Liver (tissue), 9 donors: Measurements from ENCODE around the gene EBF3. TPM values are rescaled to one million over a fixed set of nuclear protein-coding genes. Genes with fewer than 3 reads are reported as not detected.

ENCODE experiments used
- DNase-seq: peaks from one replicate; pipeline ENCODE4 v3.0.0-alpha.2; 2017; ENCODE audit warnings: low spot score
- H3K27ac ChIP-seq, 2 donors: one replicate each; pipeline ENCODE4 v1.7.0; 2013; ENCODE audit warnings: inconsistent platforms in 2 of 2, low read length in 2 of 2, control low read depth in 1 of 2, low read depth in 1 of 2, mild to moderate bottlenecking in 1 of 2
- H3K27me3 ChIP-seq, 4 donors: one replicate each; pipeline versions ENCODE4 v1.6.1 to v1.7.0; 2013; ENCODE audit warnings: low read length in 3 of 4, inconsistent platforms in 1 of 4, mild to moderate bottlenecking in 1 of 4, moderate library complexity in 1 of 4; ENCODE audit not compliant: control insufficient read depth in 4 of 4, insufficient read depth in 4 of 4
- H3K36me3 ChIP-seq, 4 donors: one replicate each; pipeline versions ENCODE4 v1.6.1 to v1.7.0; 2013; ENCODE audit warnings: low read length in 3 of 4, mild to moderate bottlenecking in 3 of 4, low read depth in 1 of 4, moderate library complexity in 1 of 4; ENCODE audit not compliant: control insufficient read depth in 4 of 4, insufficient read depth in 3 of 4
- H3K4me1 ChIP-seq, 4 donors: one replicate each; pipeline versions ENCODE4 v1.6.1 to v1.7.0; 2013; ENCODE audit warnings: low read length in 3 of 4, mild to moderate bottlenecking in 3 of 4, moderate library complexity in 1 of 4; ENCODE audit not compliant: control insufficient read depth in 4 of 4, insufficient read depth in 4 of 4
- H3K4me3 ChIP-seq, 3 donors: one replicate each; pipeline versions ENCODE4 v1.6.1 to v1.7.0; 2013; ENCODE audit warnings: low read length in 3 of 3, control low read depth in 1 of 3, low read depth in 1 of 3, mild to moderate bottlenecking in 1 of 3
- H3K9ac ChIP-seq, 2 donors: one replicate each; pipeline ENCODE4 v1.7.0; 2013; ENCODE audit warnings: low read length in 2 of 2, mild to moderate bottlenecking in 2 of 2, moderate library complexity in 2 of 2, control low read depth in 1 of 2, low read depth in 1 of 2
- H3K9me3 ChIP-seq, 4 donors: one replicate each; pipeline versions ENCODE4 v1.6.1 to v1.7.0; 2013; ENCODE audit warnings: low read length in 3 of 4; ENCODE audit not compliant: control insufficient read depth in 4 of 4
- ATF3 ChIP-seq: IDR thresholded peaks from 2 replicates; pipeline ENCODE4 v1.6.1; 2016; ENCODE audit warnings: antibody characterized with exemption
- EGR1 ChIP-seq, 2 donors: IDR thresholded peaks; 2 replicates each; pipeline ENCODE4 v1.6.1; 2016 to 2018; ENCODE audit warnings: antibody characterized with exemption in 2 of 2, low read depth in 2 of 2
- FOXA1 ChIP-seq: IDR thresholded peaks from 2 replicates; pipeline ENCODE4 v1.6.1; 2016; ENCODE audit warnings: antibody characterized with exemption
- FOXA2 ChIP-seq: IDR thresholded peaks from 2 replicates; pipeline ENCODE4 v1.6.1; 2016; ENCODE audit warnings: antibody characterized with exemption
- HNF4A ChIP-seq, 2 donors: conservative IDR thresholded peaks; 2 replicates each; pipeline ENCODE4 v1.6.1; 2016; ENCODE audit warnings: antibody characterized with exemption in 2 of 2, mild to moderate bottlenecking in 2 of 2
- HNF4G ChIP-seq: IDR thresholded peaks from 2 replicates; pipeline ENCODE4 v1.6.1; 2016; ENCODE audit warnings: antibody characterized with exemption
- NR2F2 ChIP-seq: IDR thresholded peaks from 2 replicates; pipeline ENCODE4 v1.6.1; 2016; ENCODE audit warnings: antibody characterized with exemption
- RAD21 ChIP-seq, 2 donors: IDR thresholded peaks; 2 replicates each; pipeline ENCODE4 v1.6.1; 2016; ENCODE audit warnings: antibody characterized with exemption in 2 of 2, mild to moderate bottlenecking in 2 of 2
- SP1 ChIP-seq: IDR thresholded peaks from 2 replicates; pipeline ENCODE4 v1.6.1; 2018; ENCODE audit warnings: antibody characterized with exemption, mild to moderate bottlenecking
- TAF1 ChIP-seq: conservative IDR thresholded peaks from 2 replicates; pipeline ENCODE4 v1.6.1; 2016; ENCODE audit warnings: antibody characterized with exemption, mild to moderate bottlenecking
- YY1 ChIP-seq: IDR thresholded peaks from 2 replicates; pipeline ENCODE4 v1.6.1; 2016; ENCODE audit warnings: antibody characterized with exemption, mild to moderate bottlenecking
- ZBTB33 ChIP-seq: IDR thresholded peaks from 2 replicates; pipeline ENCODE4 v1.6.1; 2016; ENCODE audit warnings: antibody characterized with exemption
- WGBS: extraction: QIAGEN DNeasy Blood & Tissue Kit; methylation state at CpG from one replicate; pipeline ENCODE4 v1.1.7; 2013; 5-methylcytosine and 5-hydroxymethylcytosine counted together
- polyA plus RNA-seq, 2 donors: library from polyadenylated mRNA; stranded (reverse) in 1 of 2; unstranded in 1 of 2; fragments of 200-250 nt in 1 of 2; fragments of >200 nt in 1 of 2; fragmentation: Nextera tagmentation in 1 of 2; extraction: Ambion mirVana in 1 of 2; gene quantifications; one replicate each; pipeline versions ENCODE4 v1.2.1 to v1.2.3, GENCODE V29; 2013 to 2015
- total RNA-seq, 2 donors: library from RNA; depleted of rRNA; stranded (reverse); fragments of >200 nt; gene quantifications; one replicate each; pipeline ENCODE4 v1.2.3, GENCODE V29; 2014
- TF ChIP-seq, protein P1 (sequence below): IDR thresholded peaks from 2 replicates; pipeline ENCODE4 v1.6.1; 2016; ENCODE audit warnings: antibody characterized with exemption, mild to moderate bottlenecking
- TF ChIP-seq, protein P2 (sequence below): IDR thresholded peaks from 2 replicates; pipeline ENCODE4 v1.6.1; 2016; ENCODE audit warnings: antibody characterized with exemption
- TF ChIP-seq, protein P3 (sequence below): fragments of 150-350 bp; IDR thresholded peaks from 2 replicates; pipeline ENCODE4 v1.5.1; 2017; ENCODE audit warnings: improper control_type of control experiment, low read depth, low read length; ENCODE audit not compliant: missing input control
- donor health status: healthy.
- donor health status: healthy.
- donor health status: healthy.
- donor health status: healthy.
- donor health status: healthy.

The EBF3 gene
- total and polyA plus RNA-seq, 4 donors, result 0.02 to 0.08 TPM; not detected in 2

DNA sequence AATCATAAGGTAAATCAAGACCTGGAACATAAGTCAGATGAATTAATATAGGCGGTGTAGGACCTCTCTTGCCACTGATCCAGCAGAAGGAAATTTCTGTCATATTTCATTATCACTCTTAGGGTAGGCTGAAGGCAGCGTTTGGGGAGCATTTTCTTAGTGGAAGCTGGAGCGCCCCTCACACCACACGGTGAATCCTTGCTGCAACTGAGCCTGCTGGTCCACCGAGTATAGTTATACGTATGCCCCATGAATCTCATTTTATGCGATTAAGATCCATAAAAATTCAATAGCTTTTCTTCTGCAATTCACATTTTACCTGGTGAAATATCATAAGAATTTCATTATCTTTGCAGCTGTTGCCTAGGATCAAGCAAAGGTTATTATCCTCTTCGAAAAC is 19.6 kb downstream of the EBF3 start:
- Histone ChIP-seq H3K4me1 (no peaks in the 10 kb centered on the region), H3K9ac (no peak overlapping the region), H3K4me3 (no peak overlapping the region), H3K27ac (no peak overlapping the region), H3K9me3 (no peaks in the 10 kb centered on the region), H3K27me3 (peaks cover 0 to 4% (median 0%) of the 10 kb centered on the region in 4 donors), H3K36me3 (no peaks in the 10 kb centered on the region)
- no peak for DNase-seq
- TF ChIP-seq TAF1, result no peak
- TF ChIP-seq ATF3, result no peak
- no peak for TF ChIP-seq HNF4G
- TF ChIP-seq, protein P1, sequence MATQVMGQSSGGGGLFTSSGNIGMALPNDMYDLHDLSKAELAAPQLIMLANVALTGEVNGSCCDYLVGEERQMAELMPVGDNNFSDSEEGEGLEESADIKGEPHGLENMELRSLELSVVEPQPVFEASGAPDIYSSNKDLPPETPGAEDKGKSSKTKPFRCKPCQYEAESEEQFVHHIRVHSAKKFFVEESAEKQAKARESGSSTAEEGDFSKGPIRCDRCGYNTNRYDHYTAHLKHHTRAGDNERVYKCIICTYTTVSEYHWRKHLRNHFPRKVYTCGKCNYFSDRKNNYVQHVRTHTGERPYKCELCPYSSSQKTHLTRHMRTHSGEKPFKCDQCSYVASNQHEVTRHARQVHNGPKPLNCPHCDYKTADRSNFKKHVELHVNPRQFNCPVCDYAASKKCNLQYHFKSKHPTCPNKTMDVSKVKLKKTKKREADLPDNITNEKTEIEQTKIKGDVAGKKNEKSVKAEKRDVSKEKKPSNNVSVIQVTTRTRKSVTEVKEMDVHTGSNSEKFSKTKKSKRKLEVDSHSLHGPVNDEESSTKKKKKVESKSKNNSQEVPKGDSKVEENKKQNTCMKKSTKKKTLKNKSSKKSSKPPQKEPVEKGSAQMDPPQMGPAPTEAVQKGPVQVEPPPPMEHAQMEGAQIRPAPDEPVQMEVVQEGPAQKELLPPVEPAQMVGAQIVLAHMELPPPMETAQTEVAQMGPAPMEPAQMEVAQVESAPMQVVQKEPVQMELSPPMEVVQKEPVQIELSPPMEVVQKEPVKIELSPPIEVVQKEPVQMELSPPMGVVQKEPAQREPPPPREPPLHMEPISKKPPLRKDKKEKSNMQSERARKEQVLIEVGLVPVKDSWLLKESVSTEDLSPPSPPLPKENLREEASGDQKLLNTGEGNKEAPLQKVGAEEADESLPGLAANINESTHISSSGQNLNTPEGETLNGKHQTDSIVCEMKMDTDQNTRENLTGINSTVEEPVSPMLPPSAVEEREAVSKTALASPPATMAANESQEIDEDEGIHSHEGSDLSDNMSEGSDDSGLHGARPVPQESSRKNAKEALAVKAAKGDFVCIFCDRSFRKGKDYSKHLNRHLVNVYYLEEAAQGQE, result no peak
- 92% methylated on average over 8 of the region's 8 CpGs for WGBS

DNA sequence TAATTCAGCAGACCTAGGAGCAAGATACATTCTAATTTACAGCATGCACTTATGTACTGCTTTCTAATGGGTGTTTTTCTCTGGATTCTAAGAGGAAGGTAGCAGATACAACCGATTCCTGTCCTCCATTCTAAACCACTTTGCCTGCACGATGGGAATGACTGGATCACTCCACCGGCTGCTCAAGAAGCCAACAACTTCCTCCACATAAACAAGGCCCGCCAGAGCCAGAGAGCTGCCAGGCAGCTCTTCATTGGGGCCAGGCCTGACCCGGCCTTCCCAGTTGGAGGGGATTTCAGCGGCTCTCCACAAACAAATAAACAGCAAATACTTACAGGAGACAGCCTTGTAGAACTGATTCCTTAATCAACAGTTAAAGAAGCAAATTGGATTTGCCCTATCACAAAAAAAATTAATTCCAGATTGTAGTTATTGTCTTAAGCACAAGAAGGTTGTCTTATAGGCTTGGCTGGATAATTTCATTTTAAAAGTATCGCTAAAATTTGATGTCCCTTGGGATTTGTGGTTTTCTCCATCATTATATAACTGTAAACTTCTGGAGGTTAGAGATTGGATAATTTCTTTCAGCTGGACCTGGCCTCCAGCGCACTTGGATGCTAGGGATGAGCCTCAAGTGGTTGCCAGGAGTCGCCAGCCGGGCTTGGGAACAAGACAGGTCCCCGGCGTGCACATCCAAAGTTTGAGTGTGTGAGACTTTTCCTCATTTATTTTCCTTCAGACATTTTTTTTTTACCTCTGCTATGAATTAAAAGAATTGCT is 20.9 kb downstream of the EBF3 start:
- Histone ChIP-seq H3K4me1 (no peaks in the 10 kb centered on the region), H3K4me3 (no peak overlapping the region), H3K9me3 (no peaks in the 10 kb centered on the region), H3K36me3 (no peaks in the 10 kb centered on the region), H3K9ac (no peak overlapping the region), H3K27me3 (peaks cover 0 to 4% (median 0%) of the 10 kb centered on the region in 4 donors), H3K27ac (no peak overlapping the region)
- no peak for DNase-seq
- 85% methylated on average over 12 of the region's 12 CpGs for WGBS
- TF ChIP-seq HNF4A (conservative IDR thresholded peaks at IDR 0.05), result no peak
- TF ChIP-seq, protein P2, sequence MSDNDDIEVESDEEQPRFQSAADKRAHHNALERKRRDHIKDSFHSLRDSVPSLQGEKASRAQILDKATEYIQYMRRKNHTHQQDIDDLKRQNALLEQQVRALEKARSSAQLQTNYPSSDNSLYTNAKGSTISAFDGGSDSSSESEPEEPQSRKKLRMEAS, result no peak
- no peak for TF ChIP-seq RAD21 (IDR thresholded peaks at IDR 0.05)
- no peak for TF ChIP-seq FOXA1
- no peak for TF ChIP-seq ZBTB33
- no peak for TF ChIP-seq SP1
- no peak for TF ChIP-seq TAF1
- TF ChIP-seq HNF4G, result no peak
- TF ChIP-seq, protein P1, result no peak
- TF ChIP-seq NR2F2, result no peak
- TF ChIP-seq, protein P3, sequence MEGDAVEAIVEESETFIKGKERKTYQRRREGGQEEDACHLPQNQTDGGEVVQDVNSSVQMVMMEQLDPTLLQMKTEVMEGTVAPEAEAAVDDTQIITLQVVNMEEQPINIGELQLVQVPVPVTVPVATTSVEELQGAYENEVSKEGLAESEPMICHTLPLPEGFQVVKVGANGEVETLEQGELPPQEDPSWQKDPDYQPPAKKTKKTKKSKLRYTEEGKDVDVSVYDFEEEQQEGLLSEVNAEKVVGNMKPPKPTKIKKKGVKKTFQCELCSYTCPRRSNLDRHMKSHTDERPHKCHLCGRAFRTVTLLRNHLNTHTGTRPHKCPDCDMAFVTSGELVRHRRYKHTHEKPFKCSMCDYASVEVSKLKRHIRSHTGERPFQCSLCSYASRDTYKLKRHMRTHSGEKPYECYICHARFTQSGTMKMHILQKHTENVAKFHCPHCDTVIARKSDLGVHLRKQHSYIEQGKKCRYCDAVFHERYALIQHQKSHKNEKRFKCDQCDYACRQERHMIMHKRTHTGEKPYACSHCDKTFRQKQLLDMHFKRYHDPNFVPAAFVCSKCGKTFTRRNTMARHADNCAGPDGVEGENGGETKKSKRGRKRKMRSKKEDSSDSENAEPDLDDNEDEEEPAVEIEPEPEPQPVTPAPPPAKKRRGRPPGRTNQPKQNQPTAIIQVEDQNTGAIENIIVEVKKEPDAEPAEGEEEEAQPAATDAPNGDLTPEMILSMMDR, result no peak
- TF ChIP-seq FOXA2, result no peak
- TF ChIP-seq YY1, result no peak
- TF ChIP-seq EGR1 (IDR thresholded peaks at IDR 0.05; ENCODE audit: low read depth in 2 of 2), result no peak
